Adrenal gland (tissue), 12 donors: ENCODE data around the gene MLLT6. TPM values are rescaled to one million over a fixed set of nuclear protein-coding genes. Genes with fewer than 3 reads are reported as not detected.

ENCODE experiments used
- DNase-seq, 7 donors: peaks; one replicate each; pipeline ENCODE4 v3.0.0-alpha.2; 2019 to 2020
- H3K27ac ChIP-seq, 5 donors: fragments of 200-600 bp; sonication (generic) in 4 of 5; 1 replicate in 3 of 5; 2 replicates in 2 of 5; pipeline versions ENCODE4 v1.5.1 to v1.8.0; 2016 to 2020; ENCODE audit warnings: mild to moderate bottlenecking in 1 of 5
- H3K27me3 ChIP-seq: fragments of 200-600 bp; 2 replicates; pipeline ENCODE4 v1.8.0; 2021
- H3K36me3 ChIP-seq, 2 donors: fragments of 200-600 bp; replicated peaks in 1 of 2; 1 replicate in 1 of 2; 2 replicates in 1 of 2; pipeline versions ENCODE4 v1.5.1 to v1.8.0; 2018 to 2022
- H3K4me1 ChIP-seq, 2 donors: fragments of 200-600 bp; replicated peaks in 1 of 2; 1 replicate in 1 of 2; 2 replicates in 1 of 2; pipeline versions ENCODE4 v1.5.1 to v1.8.0; 2018 to 2021
- H3K4me3 ChIP-seq, 4 donors: fragments of 200-600 bp; sonication (generic) in 3 of 4; one replicate each; pipeline ENCODE4 v1.5.1; 2016 to 2018
- H3K9me3 ChIP-seq, 3 donors: fragments of 200-600 bp; sonication (generic) in 1 of 3; replicated peaks in 1 of 3; 1 replicate in 2 of 3; 2 replicates in 1 of 3; pipeline versions ENCODE4 v1.5.1 to v1.8.0; 2016 to 2021
- POLR2A ChIP-seq, 2 donors: fragments of 450-650 bp; IDR thresholded peaks; one replicate each; pipeline ENCODE4 v1.6.1; 2017; ENCODE audit warnings: antibody characterized with exemption in 2 of 2, mild to moderate bottlenecking in 2 of 2, moderate library complexity in 1 of 2
- WGBS, 4 donors: extraction: QIAGEN DNeasy Blood & Tissue Kit in 2 of 4; methylation state at CpG; one replicate each; pipeline versions ENCODE4 v1.1.5 to v1.1.7; 2013 to 2017; 5-methylcytosine and 5-hydroxymethylcytosine counted together
- intact Hi-C, 2 donors: fragments of 100-400 bp; cut with DNase I; formaldehyde crosslinking; loops; one replicate each; pipeline versions ENCODE4 v1.14.1 to v1.15.0; 2022 to 2023
- polyA plus RNA-seq, 3 donors: library from polyadenylated mRNA; stranded (reverse); fragments of 200-250 nt in 2 of 3; fragments of 350-450 nt in 1 of 3; fragmentation: Illumina TruSeq in 1 of 3; extraction: RNeasy Lipid Tissue Mini Kit (QIAGEN cat#74804) in 1 of 3; gene quantifications; one replicate each; pipeline ENCODE4 v1.2.3, GENCODE V29; 2013 to 2014
- total RNA-seq, 9 donors: library from RNA; depleted of rRNA in 4 of 9; stranded (reverse); fragments of >200 nt in 4 of 9; fragments of 120-200 nt in 1 of 9; fragmentation: NEBNext Ultra II Directional in 1 of 9; extraction: Animal tissue kit (Norgen Biotek cat#: 25700) in 1 of 9; gene quantifications; one replicate each; pipeline versions ENCODE4 v1.1.0 to v1.2.4, GENCODE V29; 2013 to 2023
- TF ChIP-seq, protein P1 (sequence below), 6 experiments: fragments of 450-650 bp in 4 of 6; fragments of 200-600 bp in 2 of 6; sonication (generic) in 1 of 6; IDR thresholded peaks; 1 replicate in 5 of 6; 2 replicates in 1 of 6; pipeline versions ENCODE4 v1.5.1 to v1.8.0; 2016 to 2021; ENCODE audit warnings: antibody characterized with exemption in 6 of 6, mild to moderate bottlenecking in 2 of 6, moderate library complexity in 1 of 6
- donor health status: healthy with polysubstance abuse.
- donor health status: Bipolar disorder and iron deficiency.
- donor health status: DM: yes; HTN: yes; CAD: no.
- donor health status: DM: no; HTN: no; CAD: no.
- donor health status: DM: no; HTN: no; CAD: no.
- donor health status: DM: yes; HTN: yes; CAD: no.

Gene MLLT6
- total and polyA plus RNA-seq, 12 donors: 24.5 to 339 (median 85.2) TPM

DNA sequence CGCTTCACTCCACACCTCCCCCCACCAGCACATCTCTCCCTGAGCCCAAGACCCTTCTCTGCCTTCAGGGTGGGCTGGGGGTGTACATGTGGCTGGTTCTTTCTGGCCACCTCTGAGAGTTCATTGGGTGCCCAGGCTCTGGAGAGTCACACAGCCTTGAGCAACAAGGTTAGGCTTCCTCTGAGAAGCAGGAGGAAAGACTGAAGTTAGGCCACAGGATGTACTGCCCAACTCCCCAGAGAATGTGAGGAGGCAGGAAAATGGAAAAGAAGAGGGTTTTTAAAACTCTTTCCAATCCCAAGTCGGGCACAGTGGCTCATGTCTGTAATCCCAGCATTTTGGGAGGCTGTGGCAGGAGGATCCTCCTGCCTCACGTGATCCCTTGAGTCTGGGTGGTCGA is 35.7 kb downstream of the MLLT6 start:
- no peak for TF ChIP-seq POLR2A (IDR thresholded peaks at IDR 0.05)
- TF ChIP-seq, protein P1, sequence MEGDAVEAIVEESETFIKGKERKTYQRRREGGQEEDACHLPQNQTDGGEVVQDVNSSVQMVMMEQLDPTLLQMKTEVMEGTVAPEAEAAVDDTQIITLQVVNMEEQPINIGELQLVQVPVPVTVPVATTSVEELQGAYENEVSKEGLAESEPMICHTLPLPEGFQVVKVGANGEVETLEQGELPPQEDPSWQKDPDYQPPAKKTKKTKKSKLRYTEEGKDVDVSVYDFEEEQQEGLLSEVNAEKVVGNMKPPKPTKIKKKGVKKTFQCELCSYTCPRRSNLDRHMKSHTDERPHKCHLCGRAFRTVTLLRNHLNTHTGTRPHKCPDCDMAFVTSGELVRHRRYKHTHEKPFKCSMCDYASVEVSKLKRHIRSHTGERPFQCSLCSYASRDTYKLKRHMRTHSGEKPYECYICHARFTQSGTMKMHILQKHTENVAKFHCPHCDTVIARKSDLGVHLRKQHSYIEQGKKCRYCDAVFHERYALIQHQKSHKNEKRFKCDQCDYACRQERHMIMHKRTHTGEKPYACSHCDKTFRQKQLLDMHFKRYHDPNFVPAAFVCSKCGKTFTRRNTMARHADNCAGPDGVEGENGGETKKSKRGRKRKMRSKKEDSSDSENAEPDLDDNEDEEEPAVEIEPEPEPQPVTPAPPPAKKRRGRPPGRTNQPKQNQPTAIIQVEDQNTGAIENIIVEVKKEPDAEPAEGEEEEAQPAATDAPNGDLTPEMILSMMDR (IDR thresholded peaks at IDR 0.05): no peak
- peaks cover 6 to 33% of the 10 kb centered on the region in 2 donors for H3K4me1 ChIP-seq
- intact Hi-C loops: no loop called here
- 64 to 75% (median 66%) methylated on average over 4 of the region's 4 CpGs for WGBS, 4 donors
- no peak for DNase-seq
- no peak overlapping the region for H3K4me3 ChIP-seq
- peaks cover 0 to 38% of the 10 kb centered on the region in 2 donors for H3K36me3 ChIP-seq
- no peaks in the 10 kb centered on the region for H3K27me3 ChIP-seq
- H3K27ac ChIP-seq: peak overlapping the region in 1 of 5 donors; percentile 59
- H3K9me3 ChIP-seq: no peaks in the 10 kb centered on the region

GRCh38 chr17:38741461-38741860 is 36.4 kb downstream of the MLLT6 start:
- intact Hi-C loops: no loop called here
- H3K4me1 ChIP-seq: peaks cover 11 to 37% of the 10 kb centered on the region in 2 donors
- peaks cover 0 to 34% of the 10 kb centered on the region in 2 donors for H3K36me3 ChIP-seq
- no peak overlapping the region for H3K4me3 ChIP-seq
- TF ChIP-seq, protein P1 (IDR thresholded peaks at IDR 0.05): no peak
- TF ChIP-seq POLR2A (IDR thresholded peaks at IDR 0.05): no peak
- DNase-seq: peak in 1 of 7 donors; percentile 51
- H3K27ac ChIP-seq: peak overlapping the region in 2 of 5 donors; percentile 59 to 74
- no peaks in the 10 kb centered on the region for H3K27me3 ChIP-seq
- WGBS, 4 donors: 83 to 86% (median 85%) methylated on average over 3 to 5 of the region's 5 CpGs
- H3K9me3 ChIP-seq: no peaks in the 10 kb centered on the region

DNA sequence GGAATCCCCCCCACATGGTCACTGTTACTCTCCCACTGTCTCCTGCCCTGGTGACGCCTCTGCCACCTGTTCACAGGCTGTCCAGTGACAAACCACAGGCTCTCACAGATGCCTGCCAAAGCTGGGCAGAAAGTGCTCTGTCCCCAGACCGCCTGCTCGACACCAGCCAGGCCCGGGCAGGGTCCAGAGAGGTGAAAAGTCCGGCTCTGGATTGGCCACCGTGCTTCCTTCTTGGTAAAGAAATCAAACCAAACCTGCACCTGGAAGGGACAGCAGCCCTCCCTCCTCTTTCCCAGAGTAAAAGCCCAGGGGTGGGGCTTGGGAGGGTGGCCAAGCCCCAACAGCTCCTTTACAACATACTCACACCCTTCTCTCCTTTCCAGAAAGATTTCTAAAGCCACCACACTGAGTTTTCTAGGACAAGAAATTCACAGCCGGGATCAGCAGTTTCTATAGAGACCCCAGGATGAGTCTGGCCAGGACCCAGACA is 36.9 kb downstream of the MLLT6 start:
- WGBS, 4 donors: 49 to 74% (median 66%) methylated on average over 5 to 7 of the region's 7 CpGs
- no peak overlapping the region for H3K4me3 ChIP-seq
- no peaks in the 10 kb centered on the region for H3K27me3 ChIP-seq
- H3K36me3 ChIP-seq: peaks cover 0 to 30% of the 10 kb centered on the region in 2 donors
- intact Hi-C loops: no loop called here
- TF ChIP-seq POLR2A (IDR thresholded peaks at IDR 0.05): no peak
- TF ChIP-seq, protein P1 (IDR thresholded peaks at IDR 0.05): no peak
- no peaks in the 10 kb centered on the region for H3K9me3 ChIP-seq
- peak in 2 of 7 donors; percentile 16 to 70 for DNase-seq
- peaks cover 16 to 42% of the 10 kb centered on the region in 2 donors for H3K4me1 ChIP-seq
- H3K27ac ChIP-seq: peak overlapping the region in 2 of 5 donors; percentile 59 to 74

DNA sequence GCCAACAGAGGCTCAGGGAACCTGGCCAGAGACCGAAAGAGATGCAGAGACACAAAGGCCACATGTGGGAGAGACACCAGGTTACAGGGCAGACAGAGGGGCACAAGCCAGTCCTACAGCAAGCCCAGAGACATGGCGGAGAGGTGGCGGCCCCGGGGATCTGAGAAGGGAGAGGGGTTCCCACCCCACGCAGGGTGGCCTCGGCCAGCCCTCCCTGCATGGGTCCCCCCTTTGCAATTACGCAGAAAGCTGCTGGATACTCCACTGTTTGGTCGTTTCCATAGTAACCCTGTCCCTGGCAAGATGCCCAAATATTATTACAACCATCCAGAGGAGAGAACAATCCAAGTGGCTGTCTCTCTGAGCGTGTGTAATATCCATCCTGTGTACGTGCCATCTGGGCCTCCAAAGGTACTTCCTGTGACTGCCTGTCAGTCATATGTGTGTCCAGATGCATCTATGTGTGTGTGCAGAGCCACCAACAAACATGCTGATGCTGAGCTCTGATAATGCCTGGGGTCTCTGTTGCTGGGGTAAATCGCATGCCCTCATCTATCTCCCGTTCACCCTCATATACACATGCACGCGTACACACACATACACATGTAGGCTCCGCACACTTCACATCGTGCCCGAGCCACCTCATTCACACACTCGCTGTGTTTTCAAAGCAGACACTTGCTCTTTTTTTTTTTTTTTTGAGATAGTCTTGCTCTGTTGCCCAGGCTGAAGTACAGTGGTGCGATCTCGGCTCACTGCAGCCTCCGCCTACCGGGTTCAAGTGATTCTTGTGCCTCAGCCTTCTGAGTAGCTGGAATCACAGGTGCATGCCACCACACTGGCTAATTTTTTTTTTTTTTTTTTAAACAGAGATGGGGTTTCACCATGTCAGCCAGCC is 37.6 kb downstream of the MLLT6 start:
- Histone ChIP-seq H3K27me3 (no peaks in the 10 kb centered on the region), H3K4me3 (no peak overlapping the region), H3K36me3 (peaks cover 0 to 23% of the 10 kb centered on the region in 2 donors), H3K27ac (peak overlapping the region in 2 of 5 donors; percentile 59 to 74), H3K9me3 (no peaks in the 10 kb centered on the region), H3K4me1 (peaks cover 19 to 45% of the 10 kb centered on the region in 2 donors)
- TF ChIP-seq, protein P1 (IDR thresholded peaks at IDR 0.05): no peak
- TF ChIP-seq POLR2A (IDR thresholded peaks at IDR 0.05): no peak
- intact Hi-C loops: no loop called here
- 47 to 63% (median 58%) methylated on average over 18 to 22 of the region's 22 CpGs for WGBS, 4 donors
- peak in 5 of 7 donors; percentile 62 to 84 (median 73) for DNase-seq
